T-helper 17 cell (primary cell): ENCODE results near the gene JAKMIP3. TPM values are rescaled to one million over a fixed set of nuclear protein-coding genes. Genes with fewer than 3 reads are reported as not detected.

Experiments
- ATAC-seq: fragments of 150-1000 bp; cut with Tn5 transposase; 2 replicates; pipeline ENCODE4 v1.10.0; 2021; ENCODE audit warnings: mild to moderate bottlenecking, moderate library complexity
- DNase-seq, 3 donors: peaks; one replicate each; pipeline versions ENCODE4 v3.0.0 to v3.0.0-alpha.2; 2020 to 2021
- H3K9me3 ChIP-seq: one replicate; pipeline ENCODE4 v1.7.0; 2013; ENCODE audit warnings: low read length, mild to moderate bottlenecking; ENCODE audit not compliant: control insufficient read depth, poor library complexity, severe bottlenecking
- H3K27ac Mint-ChIP-seq: one replicate; pipeline ENCODE4 v1.8.0; 2022; ENCODE audit warnings: mild to moderate bottlenecking, moderate library complexity, mixed read lengths
- H3K27me3 Mint-ChIP-seq: one replicate; pipeline ENCODE4 v1.8.0; 2022; ENCODE audit warnings: mixed read lengths
- H3K36me3 Mint-ChIP-seq: one replicate; pipeline ENCODE4 v1.8.0; 2022; ENCODE audit warnings: low read depth, mixed read lengths
- H3K4me1 Mint-ChIP-seq: one replicate; pipeline ENCODE4 v1.8.0; 2022; ENCODE audit warnings: mild to moderate bottlenecking, mixed read lengths
- H3K4me3 Mint-ChIP-seq: one replicate; pipeline ENCODE4 v1.8.0; 2022; ENCODE audit warnings: mild to moderate bottlenecking, moderate library complexity, mixed read lengths
- total RNA-seq, 4 donors: library from RNA in 2 of 4; stranded (reverse) in 2 of 4; gene quantifications; one replicate each; pipeline ENCODE4 v1.2.3 and lab custom pipeline; 2022 to 2026

JAKMIP3 gene
- total RNA-seq, 2 donors from 2014 or later = 0.22 to 0.39 TPM

- H3K9me3 ChIP-seq = peaks cover 6% of the 10 kb centered on the region
- no peak overlapping the region for H3K27ac Mint-ChIP-seq
- H3K27me3 Mint-ChIP-seq = peaks cover 47% of the 10 kb centered on the region
- peaks cover 2% of the 10 kb centered on the region for H3K36me3 Mint-ChIP-seq
- no peaks in the 10 kb centered on the region for H3K4me1 Mint-ChIP-seq
- DNase-seq (no peak), ATAC-seq (no peak)
- no peak overlapping the region for H3K4me3 Mint-ChIP-seq
Measured at GRCh38 chr10:132052124-132052523, 13.6 kb upstream of the JAKMIP3 start.

- peaks cover 3% of the 10 kb centered on the region for H3K4me1 Mint-ChIP-seq
- H3K9me3 ChIP-seq = peaks cover 6% of the 10 kb centered on the region
- DNase-seq = no peak
- H3K36me3 Mint-ChIP-seq = peaks cover 4% of the 10 kb centered on the region
- H3K27me3 Mint-ChIP-seq = peaks cover 40% of the 10 kb centered on the region
- H3K4me3 Mint-ChIP-seq = no peak overlapping the region
- no peak overlapping the region for H3K27ac Mint-ChIP-seq
- no peak for ATAC-seq
Measured at GRCh38 chr10:132054564-132054963, 11.2 kb upstream of the JAKMIP3 start.

- H3K4me3 Mint-ChIP-seq = no peak overlapping the region
- DNase-seq = no peak
- peaks cover 47% of the 10 kb centered on the region for H3K27me3 Mint-ChIP-seq
- peaks cover 3% of the 10 kb centered on the region for H3K4me1 Mint-ChIP-seq
- H3K27ac Mint-ChIP-seq = no peak overlapping the region
- peaks cover 4% of the 10 kb centered on the region for H3K36me3 Mint-ChIP-seq
- H3K9me3 ChIP-seq = peaks cover 6% of the 10 kb centered on the region
- no peak for ATAC-seq
Measured at GRCh38 chr10:132055616-132056015, 10.1 kb upstream of the JAKMIP3 start.

GRCh38 chr10:132056663-132057062 lies 9.1 kb upstream of the JAKMIP3 start:
- H3K27me3 Mint-ChIP-seq = peaks cover 55% of the 10 kb centered on the region
- peaks cover 6% of the 10 kb centered on the region for H3K9me3 ChIP-seq
- H3K4me1 Mint-ChIP-seq = peaks cover 3% of the 10 kb centered on the region
- H3K27ac Mint-ChIP-seq = no peak overlapping the region
- H3K36me3 Mint-ChIP-seq = peaks cover 4% of the 10 kb centered on the region
- no peak overlapping the region for H3K4me3 Mint-ChIP-seq
- DNase-seq = no peak
- ATAC-seq = no peak

- H3K4me3 Mint-ChIP-seq = no peak overlapping the region
- no peak for ATAC-seq
- peaks cover 5% of the 10 kb centered on the region for H3K4me1 Mint-ChIP-seq
Measured at GRCh38 chr10:132057191-132057681, 8.5 kb upstream of the JAKMIP3 start.

GRCh38 chr10:132058111-132058745 lies 7.5 kb upstream of the JAKMIP3 start:
- Mint-ChIP-seq H3K27ac (no peak overlapping the region), H3K27me3 (peaks cover 67% of the 10 kb centered on the region), H3K36me3 (peaks cover 4% of the 10 kb centered on the region), H3K4me3 (no peak overlapping the region), H3K4me1 (peaks cover 8% of the 10 kb centered on the region)
- peaks cover 1% of the 10 kb centered on the region for H3K9me3 ChIP-seq
- ATAC-seq = no peak
- no peak for DNase-seq

More at GRCh38 chr10:132057191-132057681, 8.5 kb upstream of the JAKMIP3 start:
- peaks cover 4% of the 10 kb centered on the region for H3K36me3 Mint-ChIP-seq
- DNase-seq = no peak
- H3K9me3 ChIP-seq = peaks cover 6% of the 10 kb centered on the region
- H3K27ac Mint-ChIP-seq = no peak overlapping the region
- peaks cover 61% of the 10 kb centered on the region for H3K27me3 Mint-ChIP-seq

- H3K36me3 Mint-ChIP-seq = peaks cover 3% of the 10 kb centered on the region
- no peak overlapping the region for H3K27ac Mint-ChIP-seq
- DNase-seq (no peak), ATAC-seq (no peak)
- H3K9me3 ChIP-seq = no peaks in the 10 kb centered on the region
- no peak overlapping the region for H3K4me3 Mint-ChIP-seq
- H3K4me1 Mint-ChIP-seq = peaks cover 8% of the 10 kb centered on the region
- H3K27me3 Mint-ChIP-seq = peaks cover 60% of the 10 kb centered on the region
Measured at GRCh38 chr10:132058793-132059759, 6.7 kb upstream of the JAKMIP3 start.

- peaks cover 8% of the 10 kb centered on the region for H3K4me1 Mint-ChIP-seq
- H3K36me3 Mint-ChIP-seq = peaks cover 2% of the 10 kb centered on the region
- no peak for DNase-seq
- no peaks in the 10 kb centered on the region for H3K9me3 ChIP-seq
- no peak overlapping the region for H3K27ac Mint-ChIP-seq
- H3K4me3 Mint-ChIP-seq = no peak overlapping the region
- ATAC-seq = no peak
- peaks cover 53% of the 10 kb centered on the region for H3K27me3 Mint-ChIP-seq
Measured at GRCh38 chr10:132059760-132060508, 5.8 kb upstream of the JAKMIP3 start.

- Mint-ChIP-seq H3K36me3 (peaks cover 2% of the 10 kb centered on the region), H3K27ac (no peak overlapping the region), H3K4me1 (peaks cover 12% of the 10 kb centered on the region), H3K4me3 (no peak overlapping the region), H3K27me3 (peaks cover 50% of the 10 kb centered on the region)
- no peak for ATAC-seq
- DNase-seq = no peak
- no peaks in the 10 kb centered on the region for H3K9me3 ChIP-seq
Measured at GRCh38 chr10:132061030-132061429, 4.7 kb upstream of the JAKMIP3 start.

GRCh38 chr10:132061465-132061864 lies 4.3 kb upstream of the JAKMIP3 start:
- H3K36me3 Mint-ChIP-seq = peaks cover 2% of the 10 kb centered on the region
- H3K4me1 Mint-ChIP-seq = peaks cover 16% of the 10 kb centered on the region
- H3K27me3 Mint-ChIP-seq = peaks cover 50% of the 10 kb centered on the region
- DNase-seq (no peak), ATAC-seq (no peak)
- no peak overlapping the region for H3K4me3 Mint-ChIP-seq
- no peak overlapping the region for H3K27ac Mint-ChIP-seq
- no peaks in the 10 kb centered on the region for H3K9me3 ChIP-seq

GRCh38 chr10:132062116-132062515 lies 3.6 kb upstream of the JAKMIP3 start:
- Mint-ChIP-seq H3K27ac (no peak overlapping the region), H3K4me1 (peaks cover 16% of the 10 kb centered on the region), H3K4me3 (no peak overlapping the region), H3K27me3 (peaks cover 55% of the 10 kb centered on the region), H3K36me3 (peaks cover 2% of the 10 kb centered on the region)
- no peaks in the 10 kb centered on the region for H3K9me3 ChIP-seq
- DNase-seq = no peak
- ATAC-seq = no peak

- ATAC-seq (no peak), DNase-seq (no peak)
- H3K36me3 Mint-ChIP-seq = no peaks in the 10 kb centered on the region
- H3K27ac Mint-ChIP-seq = no peak overlapping the region
- H3K27me3 Mint-ChIP-seq = peaks cover 50% of the 10 kb centered on the region
- H3K9me3 ChIP-seq = no peaks in the 10 kb centered on the region
- peaks cover 13% of the 10 kb centered on the region for H3K4me1 Mint-ChIP-seq
- H3K4me3 Mint-ChIP-seq = no peak overlapping the region
Measured at GRCh38 chr10:132062641-132063390, 2.9 kb upstream of the JAKMIP3 start.
